NCI-H226 (cell line): ENCODE measurements around the gene STK32C.
A peak's percentile ranks its signal among the peaks of the same experiment; 100 is the strongest.
"Not testable (repeated sequence)": the region's sequence is repeated elsewhere in the genome, so short reads cannot be mapped to it uniquely, and the experiment has no call there.

Experiments
- DNase-seq: peaks from one replicate; pipeline ENCODE4 v3.0.0-alpha.2; 2015

STK32C gene

GRCh38 chr10:132307823-132308586, at the start of gene STK32C:
STK32C (minus strand) TSS chr10:132307950; CDS start chr10:132307833, 117 bp downstream.
- DNase-seq, result peak; percentile 31

GRCh38 chr10:132356621-132357195, 49.0 kb upstream of the STK32C start:
- DNase-seq, result no peak

- DNase-seq, result no peak
Observed at GRCh38 chr10:132355754-132356153, 48.0 kb upstream of the STK32C start.

- DNase-seq, result no peak
Observed at GRCh38 chr10:132355297-132355696, 47.5 kb upstream of the STK32C start.

GRCh38 chr10:132354356-132355094, 46.8 kb upstream of the STK32C start:
- no peak for DNase-seq

GRCh38 chr10:132353456-132354355, 46.0 kb upstream of the STK32C start:
- no peak for DNase-seq

GRCh38 chr10:132352462-132353308, 44.9 kb upstream of the STK32C start:
- DNase-seq, result not testable (repeated sequence)

- DNase-seq, result no peak
Observed at GRCh38 chr10:132351611-132352010, 43.9 kb upstream of the STK32C start.

GRCh38 chr10:132350946-132351345, 43.2 kb upstream of the STK32C start:
- no peak for DNase-seq

GRCh38 chr10:132350391-132350790, 42.6 kb upstream of the STK32C start:
- no peak for DNase-seq

- DNase-seq, result no peak
Observed at GRCh38 chr10:132349766-132350165, 42.0 kb upstream of the STK32C start.

GRCh38 chr10:132347931-132348267, 40.1 kb upstream of the STK32C start:
- DNase-seq, result no peak

GRCh38 chr10:132347211-132347930, 39.6 kb upstream of the STK32C start:
- DNase-seq, result no peak

GRCh38 chr10:132346806-132347205, 39.1 kb upstream of the STK32C start:
- no peak for DNase-seq

- no peak for DNase-seq
Observed at GRCh38 chr10:132345345-132345744, 37.6 kb upstream of the STK32C start.

- DNase-seq, result no peak
Observed at GRCh38 chr10:132344386-132344785, 36.6 kb upstream of the STK32C start.

- no peak for DNase-seq
Observed at GRCh38 chr10:132342553-132342952, 34.8 kb upstream of the STK32C start.

- no peak for DNase-seq
Observed at GRCh38 chr10:132341781-132342180, 34.0 kb upstream of the STK32C start.

GRCh38 chr10:132341017-132341416, 33.3 kb upstream of the STK32C start:
- DNase-seq, result no peak

- DNase-seq, result no peak
Observed at GRCh38 chr10:132339276-132339675, 31.5 kb upstream of the STK32C start.

GRCh38 chr10:132338876-132339275, 31.1 kb upstream of the STK32C start:
- no peak for DNase-seq
